K562 (cell line): ENCODE data around the gene OR10G7. TPM values are rescaled to one million over a fixed set of nuclear protein-coding genes. Genes with fewer than 3 reads are reported as not detected.

Source experiments
- ATAC-seq: fragments of 200-7000 bp; cut with Tn5 transposase; 3 replicates; pipeline ENCODE4 v1.9.1; 2020; ENCODE audit warnings: moderate library complexity
- BruUV-seq: library from RNA; stranded (reverse); fragments of 400-500 nt; replicated peaks from 2 replicates; lab custom pipeline; 2021; lab: Mats Ljungman, UMichigan
- CTCF ChIA-PET: fragments of 300-600 bp; formaldehyde crosslinking; extraction: SDS; loops from one replicate; lab custom pipeline; 2021; ENCODE audit warnings: low intra/inter-chr PET ratio; lab: Yijun Ruan, JAX
- POLR2A ChIA-PET: fragments of 300-600, 350-650 bp; sonication (Branson Sonifier 250); formaldehyde crosslinking; extraction: SDS; loops from one replicate; lab custom pipeline; 2021; ENCODE audit warnings: antibody characterized with exemption, inconsistent platforms; lab: Yijun Ruan, JAX
- DNase-seq, 4 experiments: peaks; one replicate each; pipeline versions ENCODE4 v3.0.0 to v3.0.0-alpha.2; 2011 to 2018; ENCODE audit warnings: low spot score in 3 of 4, mixed read lengths in 3 of 4; ENCODE audit errors: extremely low read depth in 1 of 4
- FAIRE-seq: peaks from 2 replicates; lab custom pipeline; 2011; peaks lifted over from hg19 to GRCh38; lab: Jason Lieb, UNC
- H2AFZ ChIP-seq: 2 replicates; pipeline ENCODE4 v1.6.0; 2011; ENCODE audit warnings: low read depth, low read length, control low read depth, inconsistent platforms
- H3K27ac ChIP-seq: fragments of 200-600 bp; 3 replicates; pipeline ENCODE4 v1.8.0; 2011; ENCODE audit warnings: low read depth, mild to moderate bottlenecking, control low read depth, inconsistent platforms, low read length, moderate library complexity, mixed read lengths; ENCODE audit errors: extremely low read depth
- H3K27me3 ChIP-seq, 2 experiments: fragments of 300-600 bp in 1 of 2; 2 replicates in 1 of 2; 3 replicates in 1 of 2; pipeline versions ENCODE4 v1.6.0 to v1.8.0; 2011; ENCODE audit warnings: inconsistent platforms in 2 of 2, low read length in 2 of 2, mild to moderate bottlenecking in 1 of 2, mixed read lengths in 1 of 2, moderate library complexity in 1 of 2; ENCODE audit not compliant: control insufficient read depth in 2 of 2, insufficient read depth in 2 of 2
- H3K36me3 ChIP-seq: fragments of 300-600 bp; 3 replicates; pipeline ENCODE4 v1.8.0; 2011; ENCODE audit warnings: mild to moderate bottlenecking, low read length, inconsistent platforms; ENCODE audit not compliant: control insufficient read depth, insufficient read depth
- H3K4me1 ChIP-seq, 2 experiments: fragments of 200-600 bp in 1 of 2; replicated peaks in 1 of 2; 2 replicates in 1 of 2; 3 replicates in 1 of 2; pipeline versions ENCODE4 v1.5.1 to v1.8.0; 2011; ENCODE audit warnings: inconsistent platforms in 2 of 2, low read length in 2 of 2, mild to moderate bottlenecking in 1 of 2, mixed read lengths in 1 of 2, moderate library complexity in 1 of 2; ENCODE audit not compliant: control insufficient read depth in 2 of 2, insufficient read depth in 2 of 2
- H3K4me2 ChIP-seq: 2 replicates; pipeline ENCODE4 v1.6.1; 2011; ENCODE audit warnings: low read length, control low read depth, inconsistent platforms, mixed read lengths; ENCODE audit not compliant: insufficient read depth
- H3K4me3 ChIP-seq: fragments of 200-600 bp; sonication (generic), shearing (Covaris generic); 2 replicates; pipeline ENCODE4 v1.5.1; 2016; ENCODE audit warnings: control low read depth, inconsistent platforms
- H3K79me2 ChIP-seq: fragments of 200-600 bp; 3 replicates; pipeline ENCODE4 v1.8.0; 2011; ENCODE audit warnings: low read length, inconsistent platforms; ENCODE audit not compliant: control insufficient read depth, insufficient read depth
- H3K9ac ChIP-seq, 2 experiments: 2 replicates each; pipeline versions ENCODE4 v1.6.0 to v1.6.1; 2011; ENCODE audit warnings: low read depth in 2 of 2, low read length in 2 of 2, control low read depth in 1 of 2, inconsistent platforms in 1 of 2, mild to moderate bottlenecking in 1 of 2, mixed read lengths in 1 of 2; ENCODE audit not compliant: insufficient read depth in 1 of 2
- H3K9me1 ChIP-seq: one replicate; pipeline ENCODE4 v1.6.0; 2011; ENCODE audit warnings: inconsistent platforms, mild to moderate bottlenecking, low read length, moderate library complexity; ENCODE audit not compliant: control insufficient read depth, insufficient read depth
- H3K9me3 ChIP-seq: replicated peaks from 2 replicates; pipeline ENCODE4 v1.5.1; 2011; ENCODE audit warnings: low read depth, low read length, inconsistent platforms; ENCODE audit not compliant: control insufficient read depth, insufficient read depth
- H4K20me1 ChIP-seq: replicated peaks from 2 replicates; pipeline ENCODE4 v1.6.1; 2011; ENCODE audit warnings: low read length, inconsistent platforms, mixed read lengths; ENCODE audit not compliant: control insufficient read depth, insufficient read depth
- ATF1 ChIP-seq, 2 experiments: fragments of 450-650 bp in 1 of 2; IDR thresholded peaks; 2 replicates each; pipeline ENCODE4 v1.6.1; 2016; ENCODE audit warnings: missing compliant biosample characterization in 1 of 2, missing genetic modification characterization in 1 of 2
- ATF3 ChIP-seq, 2 experiments: fragments of 450-650 bp in 1 of 2; sonication (generic) in 1 of 2; formaldehyde crosslinking in 1 of 2; IDR thresholded peaks in 1 of 2; conservative IDR thresholded peaks in 1 of 2; 2 replicates each; pipeline versions ENCODE4 v1.6.1 to v1.8.1; 2016 to 2023; ENCODE audit warnings: mild to moderate bottlenecking in 2 of 2, moderate library complexity in 2 of 2, inconsistent platforms in 1 of 2, missing genetic modification reagents in 1 of 2
- CHD4 ChIP-seq: fragments of 200-600 bp; sonication (generic); IDR thresholded peaks from 3 replicates; pipeline ENCODE4 v1.6.1; 2012; ENCODE audit warnings: low read depth, mild to moderate bottlenecking, mixed read lengths, low read length, inconsistent platforms; ENCODE audit not compliant: insufficient read depth, insufficient replicate concordance, poor library complexity, severe bottlenecking
- WGBS: fragments of 100-300 bp; shearing (Covaris generic); methylation state at CpG from one replicate; pipeline ENCODE4 v1.1.6; 2016; ENCODE audit warnings: low coverage, mixed read lengths; ENCODE audit not compliant: insufficient coverage; ENCODE audit errors: missing lambda C conversion rate; 5-methylcytosine and 5-hydroxymethylcytosine counted together
- in situ Hi-C: fragments of 300-500 bp; cut with MboI; formaldehyde crosslinking; loops from 4 replicates; pipeline ENCODE4 v1.15.0; 2018; ENCODE audit warnings: inconsistent platforms, mixed read lengths
- intact Hi-C: fragments of 100-400 bp; cut with micrococcal nuclease; formaldehyde crosslinking; loops from 2 replicates; pipeline ENCODE4 v1.14.2; 2022
- polyA plus RNA-seq, 8 experiments: library from polyadenylated mRNA; depleted of rRNA in 4 of 8; stranded (reverse) in 5 of 8; unstranded in 3 of 8; fragments of >200 nt; fragmentation: Nextera tagmentation in 2 of 8; fragmentation: Illumina TruSeq in 1 of 8; extraction: Ambion mirVana in 2 of 8; extraction: Trizol in 1 of 8; gene quantifications; 2 replicates each; pipeline versions ENCODE4 v1.2.1 to v1.2.3, GENCODE V29; 2011 to 2014; ENCODE audit warnings: inconsistent platforms in 1 of 8, missing spikeins in 1 of 8
- total RNA-seq, 7 experiments: library from RNA; depleted of rRNA in 6 of 7; stranded (reverse); fragments of >200 nt in 6 of 7; fragmentation: Illumina TruSeq in 2 of 7; extraction: Trizol in 2 of 7; gene quantifications; 2 replicates each; pipeline versions ENCODE4 v1.2.1 to v1.2.3, GENCODE V29; 2011 to 2021; ENCODE audit warnings: low replicate concordance in 1 of 7

OR10G7 gene
- total and polyA plus RNA-seq, 9 of the 15 experiments (the other 6 are each of a cell fraction or from before 2014, with no cell fraction given) = not detected

GRCh38 chr11:124043420-124043819, 2.3 kb upstream of the OR10G7 start:
- no peak for DNase-seq
- Histone ChIP-seq H4K20me1 (no peaks in the 10 kb centered on the region), H3K79me2 (no peaks in the 10 kb centered on the region), H3K9me1 (no peaks in the 10 kb centered on the region), H3K4me3 (no peak overlapping the region), H3K36me3 (no peaks in the 10 kb centered on the region), H3K4me1 (no peaks in the 10 kb centered on the region), H3K9me3 (no peaks in the 10 kb centered on the region), H3K4me2 (no peak overlapping the region), H3K9ac (no peak overlapping the region), H3K27me3 (no peaks in the 10 kb centered on the region; a peak in 1 of 5 replicates), H3K27ac (no peak overlapping the region), H2AFZ (no peak overlapping the region)
- ChIA-PET POLR2A (interaction anchor here (1.0 kb wide), 1 partner anchor 19 kb away, joined by 4 read pairs; no protein-coding TSS in a partner anchor), CTCF (no interaction called here)
- in situ Hi-C loops = no loop called here
- no peak for FAIRE-seq
- no peak for ATAC-seq
- TF ChIP-seq ATF3 (IDR thresholded peaks at IDR 0.05) (peak; percentile 26; the same call in 1 of the 2 replicates), ATF3 (CRISPR knock-in tag; conservative IDR thresholded peaks at IDR 0.05) (no peak), ATF1 (CRISPR knock-in tag; IDR thresholded peaks at IDR 0.05) (no peak), ATF1 (tag; IDR thresholded peaks at IDR 0.05) (0 out of 2 replicates have a peak, but pooled peaks have one; percentile 15), CHD4 (no peak)
- WGBS = 0% methylated on average over 4 of the region's 4 CpGs
- no TSS peak for BruUV-seq
- intact Hi-C loops = no loop called here
